ENCODE data around the gene RGS18. TPM values are rescaled to one million over a fixed set of nuclear protein-coding genes. Genes with fewer than 3 reads are reported as not detected.
"Not testable (repeated sequence)": the region's sequence is repeated elsewhere in the genome, so short reads cannot be mapped to it uniquely, and the experiment has no call there.

The RGS18 gene
- total and polyA plus RNA-seq, 2 of the 13 experiments (the other 11 are each of a cell fraction or from before 2014, with no cell fraction given) = not detected

- H3K36me3 ChIP-seq (replicated peaks in 1 of 2; ENCODE audit: control insufficient read depth in 1 of 2, insufficient read depth in 2 of 2, low read length in 2 of 2); H3K4me1 ChIP-seq (ENCODE audit: insufficient read depth, low read length); H4K20me1 ChIP-seq (ENCODE audit: insufficient read depth, low read length); intact Hi-C loops (cut with micrococcal nuclease; ENCODE audit: unreplicated experiment); CTCF ChIA-PET (ENCODE audit: low intra/inter-chr PET ratio, low total read pairs); FAIRE-seq; H2AFZ ChIP-seq (ENCODE audit: low read length); ATAC-seq; H3K4me2 ChIP-seq (ENCODE audit: low read depth, low read length); DNase-seq (ENCODE audit: low spot score); H3K27me3 ChIP-seq (ENCODE audit: control insufficient read depth in 1 of 2, insufficient read depth in 2 of 2, low read length in 2 of 2); BruUV-seq (replicated peaks); H3K79me2 ChIP-seq (ENCODE audit: insufficient read depth, low read length); in situ Hi-C loops (cut with HindIII; ENCODE audit: extremely low pct_ligation_motif_present, low pct_unique_long_range_greater_than_20kb); POLR2A ChIA-PET; H3K9ac ChIP-seq (ENCODE audit: insufficient read depth, low read depth, low read length); H3K27ac ChIP-seq (ENCODE audit: extremely low read length, insufficient read depth, low read length); H3K4me3 ChIP-seq (replicated peaks in 1 of 3; ENCODE audit: insufficient read depth in 1 of 3, low read depth in 2 of 3, low read length in 3 of 3): not testable (repeated sequence)
- H3K9me3 ChIP-seq (ENCODE audit: low read length) = peaks cover 11% of the 10 kb centered on the region; the same call in 1 of the 2 replicates
- 0% methylated on average over 7 of the region's 7 CpGs for WGBS (ENCODE audit: low lambda C conversion rate)
These were observed 6.7 kb downstream of the RGS18 start for GRCh38 chr1:192165002-192165401.

GRCh38 chr1:192167011-192167410 lies 8.7 kb downstream of the RGS18 start:
- TF ChIP-seq IKZF4 (CRISPR knock-in tag; IDR thresholded peaks at IDR 0.05; ENCODE audit: borderline replicate concordance, low read depth, not compliant biosample characterization) (no peak), USF2 (IDR thresholded peaks at IDR 0.05; ENCODE audit: low read depth, low read length) (no peak), USF2 (CRISPR knock-in tag; IDR thresholded peaks at IDR 0.05; ENCODE audit: borderline replicate concordance) (no peak), ZMYM3 (CRISPR knock-in tag; IDR thresholded peaks at IDR 0.05) (no peak), CENPX (CRISPR knock-in tag; IDR thresholded peaks at IDR 0.05) (no peak), ZFX (CRISPR knock-in tag; IDR thresholded peaks at IDR 0.05; ENCODE audit: low read depth) (no peak), RORA (CRISPR knock-in tag; IDR thresholded peaks at IDR 0.05) (no peak), MEF2D (CRISPR knock-in tag; IDR thresholded peaks at IDR 0.05) (no peak), ZNF331 (CRISPR knock-in tag; IDR thresholded peaks at IDR 0.05) (no peak), FUBP1 (CRISPR knock-in tag; IDR thresholded peaks at IDR 0.05; ENCODE audit: borderline replicate concordance) (no peak), KMT2A (CRISPR knock-in tag; IDR thresholded peaks at IDR 0.05) (no peak), ETS1 (CRISPR knock-in tag; IDR thresholded peaks at IDR 0.05) (no peak)
- Histone ChIP-seq H3K9ac (ENCODE audit: insufficient read depth, low read depth, low read length) (no peak overlapping the region), H3K27me3 (ENCODE audit: control insufficient read depth in 1 of 2, insufficient read depth in 2 of 2, low read length in 2 of 2) (no peaks in the 10 kb centered on the region), H3K4me1 (ENCODE audit: insufficient read depth, low read length) (no peaks in the 10 kb centered on the region), H3K9me3 (ENCODE audit: low read length) (peaks cover 11% of the 10 kb centered on the region; the same call in 1 of the 2 replicates), H3K36me3 (replicated peaks in 1 of 2; ENCODE audit: control insufficient read depth in 1 of 2, insufficient read depth in 2 of 2, low read length in 2 of 2) (no peaks in the 10 kb centered on the region), H2AFZ (ENCODE audit: low read length) (no peak overlapping the region), H4K20me1 (ENCODE audit: insufficient read depth, low read length) (no peaks in the 10 kb centered on the region), H3K4me3 (replicated peaks in 1 of 3; ENCODE audit: insufficient read depth in 1 of 3, low read depth in 2 of 3, low read length in 3 of 3) (no peak overlapping the region), H3K27ac (ENCODE audit: extremely low read length, insufficient read depth, low read length) (no peak overlapping the region), H3K4me2 (ENCODE audit: low read depth, low read length) (no peak overlapping the region), H3K79me2 (ENCODE audit: insufficient read depth, low read length) (no peaks in the 10 kb centered on the region)
- ATAC-seq (no peak), DNase-seq (ENCODE audit: low spot score) (no peak), FAIRE-seq (no peak)
- in situ Hi-C loops (cut with HindIII; ENCODE audit: extremely low pct_ligation_motif_present, low pct_unique_long_range_greater_than_20kb) (no loop called here), intact Hi-C loops (cut with micrococcal nuclease; ENCODE audit: unreplicated experiment) (no loop called here)
- BruUV-seq (replicated peaks) = no TSS peak
- ChIA-PET CTCF (ENCODE audit: low intra/inter-chr PET ratio, low total read pairs) (no interaction called here), POLR2A (no interaction called here)
- 30% methylated on average over 1 of the region's 1 CpG for WGBS (ENCODE audit: low lambda C conversion rate)
